Glutamatergic neuron (in vitro differentiated cells): Measurements from ENCODE around the gene AFAP1L2. TPM values are rescaled to one million over a fixed set of nuclear protein-coding genes. Genes with fewer than 3 reads are reported as not detected.

Experiments used
- DNase-seq: peaks from one replicate; pipeline ENCODE4 v3.0.0; 2022
- H3K27ac Mint-ChIP-seq: one replicate; pipeline ENCODE4 v1.8.0; 2020; ENCODE audit warnings: mild to moderate bottlenecking, mixed read lengths, inconsistent platforms; ENCODE audit not compliant: unreplicated experiment
- H3K27me3 Mint-ChIP-seq: one replicate; pipeline ENCODE4 v1.8.0; 2020; ENCODE audit warnings: mild to moderate bottlenecking, moderate library complexity, mixed read lengths, inconsistent platforms; ENCODE audit not compliant: unreplicated experiment
- H3K36me3 Mint-ChIP-seq: one replicate; pipeline ENCODE4 v1.8.0; 2020; ENCODE audit warnings: mild to moderate bottlenecking, mixed read lengths, inconsistent platforms; ENCODE audit not compliant: unreplicated experiment
- H3K4me1 Mint-ChIP-seq: one replicate; pipeline ENCODE4 v1.8.0; 2020; ENCODE audit warnings: mild to moderate bottlenecking, low read depth, mixed read lengths, inconsistent platforms; ENCODE audit not compliant: unreplicated experiment
- H3K4me3 Mint-ChIP-seq: one replicate; pipeline ENCODE4 v1.8.0; 2020; ENCODE audit warnings: mild to moderate bottlenecking, mixed read lengths, inconsistent platforms; ENCODE audit not compliant: unreplicated experiment
- H3K9me3 Mint-ChIP-seq: one replicate; pipeline ENCODE4 v1.8.0; 2020; ENCODE audit warnings: mild to moderate bottlenecking, moderate library complexity, mixed read lengths, inconsistent platforms; ENCODE audit not compliant: unreplicated experiment
- total RNA-seq: library from RNA; stranded (reverse); fragmentation: NEBNext Ultra II Directional; extraction: Animal tissue kit (Norgen Biotek cat#: 25700); gene quantifications from one replicate; pipeline ENCODE4 v1.2.1, GENCODE V29; 2021; ENCODE audit not compliant: unreplicated experiment
- TF ChIP-seq, protein P1 (sequence below): fragments of 200-600 bp; sonication (generic); IDR thresholded peaks from one replicate; pipeline ENCODE4 v1.5.0; 2021; ENCODE audit not compliant: partially characterized antibody, unreplicated experiment

Gene AFAP1L2
- total RNA-seq, 1 donor from 2014 or later = 1.9 TPM

DNA sequence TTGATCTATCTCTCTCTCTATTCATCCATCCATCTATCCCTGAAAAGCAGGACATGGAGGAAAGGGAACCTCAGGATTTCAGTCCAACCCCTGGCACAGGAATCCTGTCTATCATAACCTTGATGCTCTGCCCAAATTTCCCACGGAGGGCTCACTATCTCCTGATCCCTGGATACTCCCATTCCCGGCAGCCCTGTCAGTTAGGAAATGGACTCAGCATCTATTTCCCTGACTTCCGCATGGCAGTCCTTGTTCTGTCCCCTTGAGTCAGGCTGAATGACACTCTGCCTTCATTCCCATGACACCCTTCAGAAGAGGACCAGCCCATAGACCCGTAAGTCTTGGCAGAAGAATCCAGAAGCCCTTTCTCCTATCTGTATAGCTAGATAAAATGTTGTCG lies 87.6 kb downstream of the AFAP1L2 start:
- no peak overlapping the region for H3K27ac Mint-ChIP-seq
- TF ChIP-seq, protein P1, sequence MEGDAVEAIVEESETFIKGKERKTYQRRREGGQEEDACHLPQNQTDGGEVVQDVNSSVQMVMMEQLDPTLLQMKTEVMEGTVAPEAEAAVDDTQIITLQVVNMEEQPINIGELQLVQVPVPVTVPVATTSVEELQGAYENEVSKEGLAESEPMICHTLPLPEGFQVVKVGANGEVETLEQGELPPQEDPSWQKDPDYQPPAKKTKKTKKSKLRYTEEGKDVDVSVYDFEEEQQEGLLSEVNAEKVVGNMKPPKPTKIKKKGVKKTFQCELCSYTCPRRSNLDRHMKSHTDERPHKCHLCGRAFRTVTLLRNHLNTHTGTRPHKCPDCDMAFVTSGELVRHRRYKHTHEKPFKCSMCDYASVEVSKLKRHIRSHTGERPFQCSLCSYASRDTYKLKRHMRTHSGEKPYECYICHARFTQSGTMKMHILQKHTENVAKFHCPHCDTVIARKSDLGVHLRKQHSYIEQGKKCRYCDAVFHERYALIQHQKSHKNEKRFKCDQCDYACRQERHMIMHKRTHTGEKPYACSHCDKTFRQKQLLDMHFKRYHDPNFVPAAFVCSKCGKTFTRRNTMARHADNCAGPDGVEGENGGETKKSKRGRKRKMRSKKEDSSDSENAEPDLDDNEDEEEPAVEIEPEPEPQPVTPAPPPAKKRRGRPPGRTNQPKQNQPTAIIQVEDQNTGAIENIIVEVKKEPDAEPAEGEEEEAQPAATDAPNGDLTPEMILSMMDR = no peak
- H3K4me3 Mint-ChIP-seq = no peak overlapping the region
- no peak for DNase-seq
- H3K36me3 Mint-ChIP-seq = no peaks in the 10 kb centered on the region
- peaks cover 15% of the 10 kb centered on the region for H3K27me3 Mint-ChIP-seq
- peaks cover 1% of the 10 kb centered on the region for H3K9me3 Mint-ChIP-seq
- H3K4me1 Mint-ChIP-seq = peaks cover 5% of the 10 kb centered on the region

- H3K27me3 Mint-ChIP-seq = peaks cover 8% of the 10 kb centered on the region
- no peak overlapping the region for H3K4me3 Mint-ChIP-seq
- H3K36me3 Mint-ChIP-seq = no peaks in the 10 kb centered on the region
- H3K9me3 Mint-ChIP-seq = peaks cover 1% of the 10 kb centered on the region
- H3K27ac Mint-ChIP-seq = no peak overlapping the region
- peaks cover 5% of the 10 kb centered on the region for H3K4me1 Mint-ChIP-seq
- DNase-seq = no peak
- TF ChIP-seq, protein P1 = no peak
Observed at GRCh38 chr10:114315566-114316420, 88.5 kb downstream of the AFAP1L2 start.

DNA sequence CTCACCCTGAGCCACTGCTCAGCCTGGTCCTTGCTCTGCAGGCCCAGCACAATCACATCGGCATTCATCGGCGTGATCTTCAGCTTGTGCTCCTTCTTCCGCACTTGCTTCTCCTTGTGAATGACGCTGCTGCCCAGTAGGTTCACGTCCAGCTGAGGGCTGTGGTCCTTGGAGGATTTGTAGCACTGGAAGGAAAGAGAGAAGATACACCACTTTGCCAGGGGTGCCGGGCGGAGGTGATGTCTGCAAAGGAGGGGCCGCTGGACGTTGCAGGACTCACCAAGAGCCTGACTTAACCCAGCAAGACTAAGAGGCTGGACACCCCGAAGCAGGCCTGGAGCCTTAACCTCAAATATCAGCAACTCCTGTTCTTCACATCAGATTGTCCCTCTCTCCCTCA lies 90.4 kb downstream of the AFAP1L2 start:
- H3K27ac Mint-ChIP-seq = no peak overlapping the region
- H3K36me3 Mint-ChIP-seq = no peaks in the 10 kb centered on the region
- H3K27me3 Mint-ChIP-seq = peaks cover 8% of the 10 kb centered on the region
- peaks cover 1% of the 10 kb centered on the region for H3K9me3 Mint-ChIP-seq
- H3K4me1 Mint-ChIP-seq = peaks cover 5% of the 10 kb centered on the region
- DNase-seq = no peak
- TF ChIP-seq, protein P1 = no peak
- no peak overlapping the region for H3K4me3 Mint-ChIP-seq

DNA sequence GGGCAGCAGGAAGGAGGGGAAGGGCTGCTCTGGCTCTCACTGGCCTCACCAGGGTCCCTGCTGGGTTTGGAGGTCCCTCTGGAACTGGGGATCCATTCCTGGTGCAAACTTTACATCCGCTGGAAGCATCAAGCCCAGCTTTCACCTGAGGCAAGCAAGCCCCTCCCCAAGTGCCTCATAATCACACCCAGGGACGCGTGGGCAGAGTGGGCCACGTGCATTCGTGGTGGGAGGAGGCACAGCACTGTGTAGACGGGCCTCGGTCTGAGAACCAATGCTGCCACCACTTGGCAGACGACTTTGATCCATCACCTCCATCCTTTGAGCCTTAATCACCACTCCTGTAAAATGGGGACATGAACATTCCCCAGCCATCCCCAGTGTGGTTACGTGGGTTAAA lies 91.2 kb downstream of the AFAP1L2 start:
- H3K27me3 Mint-ChIP-seq = peaks cover 8% of the 10 kb centered on the region
- H3K27ac Mint-ChIP-seq = no peak overlapping the region
- TF ChIP-seq, protein P1 = no peak
- no peak overlapping the region for H3K4me3 Mint-ChIP-seq
- H3K9me3 Mint-ChIP-seq = peaks cover 1% of the 10 kb centered on the region
- DNase-seq = no peak
- H3K4me1 Mint-ChIP-seq = peaks cover 5% of the 10 kb centered on the region
- no peaks in the 10 kb centered on the region for H3K36me3 Mint-ChIP-seq

- TF ChIP-seq, protein P1 = no peak
- peaks cover 1% of the 10 kb centered on the region for H3K9me3 Mint-ChIP-seq
- H3K36me3 Mint-ChIP-seq = no peaks in the 10 kb centered on the region
- H3K4me3 Mint-ChIP-seq = no peak overlapping the region
- H3K27me3 Mint-ChIP-seq = peaks cover 11% of the 10 kb centered on the region
- no peak overlapping the region for H3K27ac Mint-ChIP-seq
- H3K4me1 Mint-ChIP-seq = peaks cover 4% of the 10 kb centered on the region
- no peak for DNase-seq
Observed at GRCh38 chr10:114311496-114312209, 92.6 kb downstream of the AFAP1L2 start.
